ENCODE measurements around the gene CACNB4. TPM values are rescaled to one million over a fixed set of nuclear protein-coding genes. Genes with fewer than 3 reads are reported as not detected.

The CACNB4 gene
- total RNA-seq, 1 donor from 2014 or later = 7.8 TPM

DNA sequence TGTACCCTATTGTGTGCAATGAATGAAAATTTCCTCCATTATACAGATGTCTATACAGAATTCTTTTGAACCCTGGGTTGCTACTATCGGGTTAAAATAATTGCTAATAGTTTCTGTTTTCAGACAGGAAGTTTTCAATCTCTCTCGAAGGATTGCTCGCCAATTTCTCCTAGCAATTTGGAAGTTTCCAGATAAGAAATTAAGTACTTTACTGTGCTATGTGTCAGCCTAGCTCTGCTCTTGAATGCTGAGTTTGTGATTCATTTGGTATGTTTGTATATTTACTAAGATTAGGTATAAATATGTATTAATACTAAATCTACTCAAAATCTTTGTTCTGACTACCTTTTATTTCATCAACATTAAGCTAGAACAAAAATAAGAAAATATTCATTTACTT, 196.0 kb downstream of the CACNB4 start:
- no peak overlapping the region for H3K4me3 ChIP-seq (ENCODE audit: low read length in 3 of 3)
- H3K27ac ChIP-seq (ENCODE audit: low read depth, low read length) = no peak overlapping the region
- no peaks in the 10 kb centered on the region for H3K27me3 ChIP-seq (ENCODE audit: control insufficient read depth in 3 of 3, insufficient read depth in 3 of 3, low read length in 3 of 3)
- H3K9ac ChIP-seq (ENCODE audit: low read depth in 1 of 3, low read length in 3 of 3) = no peak overlapping the region
- H3K9me3 ChIP-seq (ENCODE audit: control insufficient read depth in 3 of 3, low read length in 3 of 3) = no peaks in the 10 kb centered on the region
- H3K4me1 ChIP-seq (ENCODE audit: control insufficient read depth in 3 of 3, insufficient read depth in 3 of 3, low read length in 3 of 3) = peaks cover 13 to 24% (median 22%) of the 10 kb centered on the region in 3 donors
- H3K36me3 ChIP-seq (ENCODE audit: control insufficient read depth in 3 of 3, insufficient read depth in 3 of 3, low read length in 3 of 3) = no peaks in the 10 kb centered on the region

DNA sequence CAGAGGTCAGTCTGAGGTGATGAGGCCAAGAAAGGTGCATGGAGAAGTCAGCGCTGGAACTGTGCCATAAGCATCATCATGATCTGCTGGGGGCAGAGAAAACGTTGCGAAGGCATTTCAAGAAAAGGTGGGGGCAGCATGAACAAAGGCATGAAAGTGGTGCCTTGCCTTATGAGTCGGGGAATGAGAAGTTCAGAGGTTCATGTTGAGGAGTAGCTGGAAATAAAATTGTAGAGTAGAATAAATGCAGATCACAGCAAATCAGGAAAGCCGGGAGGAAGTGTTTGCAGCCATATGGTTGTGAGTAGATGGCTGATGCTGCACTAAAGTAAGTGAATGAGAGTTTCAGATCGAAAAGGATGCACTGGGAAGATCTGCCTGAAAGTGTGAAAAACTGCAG, 198.5 kb downstream of the CACNB4 start:
- no peaks in the 10 kb centered on the region for H3K36me3 ChIP-seq (ENCODE audit: control insufficient read depth in 3 of 3, insufficient read depth in 3 of 3, low read length in 3 of 3)
- H3K4me1 ChIP-seq (ENCODE audit: control insufficient read depth in 3 of 3, insufficient read depth in 3 of 3, low read length in 3 of 3) = peaks cover 0 to 9% (median 9%) of the 10 kb centered on the region in 3 donors

GRCh38 chr2:151899156-151899555, 199.7 kb downstream of the CACNB4 start:
- H3K27me3 ChIP-seq (ENCODE audit: control insufficient read depth in 3 of 3, insufficient read depth in 3 of 3, low read length in 3 of 3) = no peaks in the 10 kb centered on the region
- H3K27ac ChIP-seq (ENCODE audit: low read depth, low read length) = no peak overlapping the region
- H3K36me3 ChIP-seq (ENCODE audit: control insufficient read depth in 3 of 3, insufficient read depth in 3 of 3, low read length in 3 of 3) = no peaks in the 10 kb centered on the region
- peaks cover 0 to 2% (median 0%) of the 10 kb centered on the region in 3 donors for H3K4me1 ChIP-seq (ENCODE audit: control insufficient read depth in 3 of 3, insufficient read depth in 3 of 3, low read length in 3 of 3)
- H3K9ac ChIP-seq (ENCODE audit: low read depth in 1 of 3, low read length in 3 of 3) = no peak overlapping the region
- no peaks in the 10 kb centered on the region for H3K9me3 ChIP-seq (ENCODE audit: control insufficient read depth in 3 of 3, low read length in 3 of 3)
- no peak overlapping the region for H3K4me3 ChIP-seq (ENCODE audit: low read length in 3 of 3)

More for the DNA sequence above, 198.5 kb downstream of the CACNB4 start:
- Histone ChIP-seq H3K9me3 (ENCODE audit: control insufficient read depth in 3 of 3, low read length in 3 of 3) (no peaks in the 10 kb centered on the region), H3K27me3 (ENCODE audit: control insufficient read depth in 3 of 3, insufficient read depth in 3 of 3, low read length in 3 of 3) (no peaks in the 10 kb centered on the region), H3K4me3 (ENCODE audit: low read length in 3 of 3) (no peak overlapping the region), H3K27ac (ENCODE audit: low read depth, low read length) (no peak overlapping the region), H3K9ac (ENCODE audit: low read depth in 1 of 3, low read length in 3 of 3) (no peak overlapping the region)

GRCh38 chr2:151891566-151892194, 207.2 kb downstream of the CACNB4 start:
- Histone ChIP-seq H3K4me3 (ENCODE audit: low read length in 3 of 3) (peak overlapping the region; percentile 30 to 55 (median 52)), H3K36me3 (ENCODE audit: control insufficient read depth in 3 of 3, insufficient read depth in 3 of 3, low read length in 3 of 3) (no peaks in the 10 kb centered on the region), H3K27me3 (ENCODE audit: control insufficient read depth in 3 of 3, insufficient read depth in 3 of 3, low read length in 3 of 3) (no peaks in the 10 kb centered on the region), H3K9me3 (ENCODE audit: control insufficient read depth in 3 of 3, low read length in 3 of 3) (no peaks in the 10 kb centered on the region), H3K4me1 (ENCODE audit: control insufficient read depth in 3 of 3, insufficient read depth in 3 of 3, low read length in 3 of 3) (peaks cover 0 to 2% (median 0%) of the 10 kb centered on the region in 3 donors), H3K27ac (ENCODE audit: low read depth, low read length) (no peak overlapping the region), H3K9ac (ENCODE audit: low read depth in 1 of 3, low read length in 3 of 3) (peak overlapping the region in 2 of 3 donors; percentile 18 to 37)

GRCh38 chr2:151887164-151887563, 211.7 kb downstream of the CACNB4 start:
- Histone ChIP-seq H3K4me3 (ENCODE audit: low read length in 3 of 3) (no peak overlapping the region), H3K9me3 (ENCODE audit: control insufficient read depth in 3 of 3, low read length in 3 of 3) (no peaks in the 10 kb centered on the region), H3K27me3 (ENCODE audit: control insufficient read depth in 3 of 3, insufficient read depth in 3 of 3, low read length in 3 of 3) (no peaks in the 10 kb centered on the region), H3K9ac (ENCODE audit: low read depth in 1 of 3, low read length in 3 of 3) (no peak overlapping the region), H3K27ac (ENCODE audit: low read depth, low read length) (no peak overlapping the region), H3K36me3 (ENCODE audit: control insufficient read depth in 3 of 3, insufficient read depth in 3 of 3, low read length in 3 of 3) (no peaks in the 10 kb centered on the region), H3K4me1 (ENCODE audit: control insufficient read depth in 3 of 3, insufficient read depth in 3 of 3, low read length in 3 of 3) (no peaks in the 10 kb centered on the region)

GRCh38 chr2:151886241-151886640, 212.6 kb downstream of the CACNB4 start:
- Histone ChIP-seq H3K36me3 (ENCODE audit: control insufficient read depth in 3 of 3, insufficient read depth in 3 of 3, low read length in 3 of 3) (no peaks in the 10 kb centered on the region), H3K4me1 (ENCODE audit: control insufficient read depth in 3 of 3, insufficient read depth in 3 of 3, low read length in 3 of 3) (no peaks in the 10 kb centered on the region), H3K27ac (ENCODE audit: low read depth, low read length) (no peak overlapping the region), H3K9ac (ENCODE audit: low read depth in 1 of 3, low read length in 3 of 3) (no peak overlapping the region), H3K9me3 (ENCODE audit: control insufficient read depth in 3 of 3, low read length in 3 of 3) (no peaks in the 10 kb centered on the region), H3K27me3 (ENCODE audit: control insufficient read depth in 3 of 3, insufficient read depth in 3 of 3, low read length in 3 of 3) (no peaks in the 10 kb centered on the region), H3K4me3 (ENCODE audit: low read length in 3 of 3) (no peak overlapping the region)

DNA sequence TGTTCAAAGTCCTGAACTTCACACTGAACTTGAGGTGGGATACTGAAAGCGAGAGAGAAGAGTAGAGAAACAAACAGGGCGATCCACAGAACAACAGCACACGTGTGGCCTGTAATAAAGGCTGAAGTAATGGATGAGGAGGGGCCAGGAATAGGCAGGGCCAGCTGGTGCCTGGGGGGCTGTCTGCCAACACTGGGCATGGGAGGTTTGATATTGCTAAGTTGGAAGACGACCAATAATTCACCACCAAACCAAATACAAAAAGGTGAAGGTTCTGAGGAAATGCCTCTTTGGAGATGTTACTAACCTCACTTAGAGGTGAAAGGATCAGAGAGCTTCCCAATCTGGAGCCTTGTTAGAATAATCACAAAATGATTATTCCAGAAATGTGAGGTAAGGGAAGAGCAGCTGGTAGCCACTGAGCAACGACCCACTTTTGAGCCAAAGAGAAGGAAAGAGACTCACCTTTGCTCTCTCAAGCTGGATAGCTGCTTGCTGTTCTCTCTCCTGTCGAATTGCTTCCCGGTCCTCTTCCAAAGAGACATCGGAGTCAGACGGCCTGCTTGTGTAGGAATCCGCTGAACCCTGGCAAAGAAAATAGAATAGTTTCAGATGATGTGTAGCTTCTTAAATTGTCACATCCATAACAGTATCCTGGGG, 215.9 kb downstream of the CACNB4 start:
- Histone ChIP-seq H3K36me3 (ENCODE audit: control insufficient read depth in 3 of 3, insufficient read depth in 3 of 3, low read length in 3 of 3) (no peaks in the 10 kb centered on the region), H3K4me3 (ENCODE audit: low read length in 3 of 3) (no peak overlapping the region), H3K4me1 (ENCODE audit: control insufficient read depth in 3 of 3, insufficient read depth in 3 of 3, low read length in 3 of 3) (peaks cover 0 to 4% (median 3%) of the 10 kb centered on the region in 3 donors), H3K27ac (ENCODE audit: low read depth, low read length) (no peak overlapping the region), H3K9me3 (ENCODE audit: control insufficient read depth in 3 of 3, low read length in 3 of 3) (no peaks in the 10 kb centered on the region), H3K9ac (ENCODE audit: low read depth in 1 of 3, low read length in 3 of 3) (no peak overlapping the region), H3K27me3 (ENCODE audit: control insufficient read depth in 3 of 3, insufficient read depth in 3 of 3, low read length in 3 of 3) (no peaks in the 10 kb centered on the region)

DNA sequence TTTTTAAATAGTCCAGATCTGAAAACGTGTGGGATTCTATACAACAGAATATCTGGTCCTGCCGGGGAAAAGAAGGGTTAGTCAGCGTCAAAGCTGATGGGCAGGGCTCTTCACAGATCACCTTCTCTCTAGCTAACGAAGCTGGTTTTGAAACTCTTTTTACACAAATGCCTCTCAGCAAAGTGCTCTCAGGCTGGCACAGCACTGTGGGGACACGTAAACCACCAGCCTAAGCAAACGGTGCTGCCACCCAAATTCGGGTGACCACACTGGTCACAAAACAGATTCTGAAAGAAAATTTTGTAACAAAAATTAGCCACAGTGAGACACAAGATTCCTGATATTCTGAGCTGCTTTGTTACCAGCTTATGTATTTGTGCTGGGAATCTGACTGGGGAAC, 217.5 kb downstream of the CACNB4 start:
- H3K9me3 ChIP-seq (ENCODE audit: control insufficient read depth in 3 of 3, low read length in 3 of 3) = no peaks in the 10 kb centered on the region
- no peak overlapping the region for H3K27ac ChIP-seq (ENCODE audit: low read depth, low read length)
- no peak overlapping the region for H3K4me3 ChIP-seq (ENCODE audit: low read length in 3 of 3)
- no peaks in the 10 kb centered on the region for H3K27me3 ChIP-seq (ENCODE audit: control insufficient read depth in 3 of 3, insufficient read depth in 3 of 3, low read length in 3 of 3)
- no peak overlapping the region for H3K9ac ChIP-seq (ENCODE audit: low read depth in 1 of 3, low read length in 3 of 3)
- H3K4me1 ChIP-seq (ENCODE audit: control insufficient read depth in 3 of 3, insufficient read depth in 3 of 3, low read length in 3 of 3) = peaks cover 0 to 4% (median 3%) of the 10 kb centered on the region in 3 donors
- H3K36me3 ChIP-seq (ENCODE audit: control insufficient read depth in 3 of 3, insufficient read depth in 3 of 3, low read length in 3 of 3) = no peaks in the 10 kb centered on the region

GRCh38 chr2:151880586-151880985, 218.3 kb downstream of the CACNB4 start:
- H3K27ac ChIP-seq (ENCODE audit: low read depth, low read length) = no peak overlapping the region
- H3K9ac ChIP-seq (ENCODE audit: low read depth in 1 of 3, low read length in 3 of 3) = no peak overlapping the region
- H3K27me3 ChIP-seq (ENCODE audit: control insufficient read depth in 3 of 3, insufficient read depth in 3 of 3, low read length in 3 of 3) = no peaks in the 10 kb centered on the region

More at GRCh38 chr2:151880586-151880985, 218.3 kb downstream of the CACNB4 start:
- H3K9me3 ChIP-seq (ENCODE audit: control insufficient read depth in 3 of 3, low read length in 3 of 3) = no peaks in the 10 kb centered on the region
- H3K36me3 ChIP-seq (ENCODE audit: control insufficient read depth in 3 of 3, insufficient read depth in 3 of 3, low read length in 3 of 3) = no peaks in the 10 kb centered on the region
- H3K4me1 ChIP-seq (ENCODE audit: control insufficient read depth in 3 of 3, insufficient read depth in 3 of 3, low read length in 3 of 3) = peaks cover 0 to 4% (median 3%) of the 10 kb centered on the region in 3 donors
- no peak overlapping the region for H3K4me3 ChIP-seq (ENCODE audit: low read length in 3 of 3)

All from skeletal muscle tissue (tissue), 4 donors.